WTC11 (cell line): Measurements from ENCODE around the gene CD160. TPM values are rescaled to one million over a fixed set of nuclear protein-coding genes. Genes with fewer than 3 reads are reported as not detected.

ENCODE experiments used
- ATAC-seq: fragments of 200-7000 bp; cut with Tn5 transposase; 2 replicates; pipeline ENCODE4 v1.10.0; 2021; ENCODE audit warnings: mild to moderate bottlenecking, moderate library complexity
- CTCF ChIA-PET: fragments of 300-600 bp; sonication (Branson Sonifier 250); formaldehyde crosslinking; loops from one replicate; lab custom pipeline; 2021; ENCODE audit warnings: antibody characterized with exemption; lab: Charles Lee
- POLR2A ChIA-PET: fragments of 350-600 bp; sonication (Branson Sonifier 250); formaldehyde crosslinking; loops from one replicate; lab custom pipeline; 2021; ENCODE audit warnings: antibody characterized with exemption; lab: Charles Lee
- DNase-seq: peaks from one replicate; pipeline ENCODE4 v3.0.0; 2021; ENCODE audit warnings: low spot score
- H3K27ac Mint-ChIP-seq: 2 replicates; pipeline ENCODE4 v1.8.0; 2021; ENCODE audit warnings: mixed read lengths
- H3K27me3 Mint-ChIP-seq: 2 replicates; pipeline ENCODE4 v1.8.0; 2021; ENCODE audit warnings: low read depth, mild to moderate bottlenecking, moderate library complexity, mixed read lengths
- H3K36me3 Mint-ChIP-seq: 2 replicates; pipeline ENCODE4 v1.8.0; 2021; ENCODE audit warnings: mixed read lengths
- H3K4me1 Mint-ChIP-seq: 2 replicates; pipeline ENCODE4 v1.8.0; 2022; ENCODE audit warnings: mixed read lengths
- H3K4me3 Mint-ChIP-seq: 2 replicates; pipeline ENCODE4 v1.8.0; 2021; ENCODE audit warnings: mild to moderate bottlenecking, moderate library complexity, mixed read lengths
- H3K9me3 Mint-ChIP-seq: 2 replicates; pipeline ENCODE4 v1.8.0; 2021; ENCODE audit warnings: mixed read lengths
- ARID4B ChIP-seq: sonication (generic); formaldehyde crosslinking; IDR thresholded peaks from 2 replicates; pipeline ENCODE4 v1.8.0; 2023; ENCODE audit warnings: missing genetic modification reagents, mild to moderate bottlenecking, borderline replicate concordance
- ATF3 ChIP-seq: sonication (generic); formaldehyde crosslinking; conservative IDR thresholded peaks from 2 replicates; pipeline ENCODE4 v1.8.1; 2022; ENCODE audit warnings: mild to moderate bottlenecking, missing genetic modification reagents
- CBFB ChIP-seq: sonication (generic); formaldehyde crosslinking; IDR thresholded peaks from 2 replicates; pipeline ENCODE4 v1.8.1; 2022; ENCODE audit warnings: mild to moderate bottlenecking, low read depth, missing genetic modification reagents
- CREB1 ChIP-seq: sonication (generic); formaldehyde crosslinking; IDR thresholded peaks from 2 replicates; pipeline ENCODE4 v1.8.0; 2023; ENCODE audit warnings: mild to moderate bottlenecking, missing genetic modification reagents
- E2F4 ChIP-seq: sonication (generic); formaldehyde crosslinking; IDR thresholded peaks from 2 replicates; pipeline ENCODE4 v1.8.1; 2022; ENCODE audit warnings: low read depth, mild to moderate bottlenecking, moderate library complexity, missing genetic modification reagents, borderline replicate concordance
- FOXJ3 ChIP-seq: sonication (generic); formaldehyde crosslinking; IDR thresholded peaks from 2 replicates; pipeline ENCODE4 v1.9.0; 2021; ENCODE audit warnings: missing genetic modification reagents, mild to moderate bottlenecking, borderline replicate concordance
- FOXP1 ChIP-seq: sonication (generic); formaldehyde crosslinking; IDR thresholded peaks from 2 replicates; pipeline ENCODE4 v1.8.0; 2022; ENCODE audit warnings: missing genetic modification reagents, mild to moderate bottlenecking, moderate library complexity, borderline replicate concordance
- FOXP4 ChIP-seq: sonication (generic); formaldehyde crosslinking; IDR thresholded peaks from 2 replicates; pipeline ENCODE4 v1.8.0; 2022; ENCODE audit warnings: mild to moderate bottlenecking, missing genetic modification reagents
- IRF1 ChIP-seq: sonication (generic); formaldehyde crosslinking; IDR thresholded peaks from 2 replicates; pipeline ENCODE4 v1.8.0; 2023; ENCODE audit warnings: missing genetic modification reagents
- JAZF1 ChIP-seq: fragments of 250-450 bp; sonication (Bioruptor Pico); IDR thresholded peaks from 2 replicates; pipeline ENCODE4 v1.9.0; 2021; ENCODE audit warnings: moderate library complexity, mild to moderate bottlenecking, inconsistent platforms
- MAX ChIP-seq: sonication (generic); formaldehyde crosslinking; IDR thresholded peaks from 2 replicates; pipeline ENCODE4 v1.8.0; 2022; ENCODE audit warnings: mild to moderate bottlenecking, missing genetic modification reagents
- NR2C2 ChIP-seq: sonication (generic); formaldehyde crosslinking; IDR thresholded peaks from 2 replicates; pipeline ENCODE4 v1.8.0; 2022; ENCODE audit warnings: mild to moderate bottlenecking, missing genetic modification reagents
- SMAD3 ChIP-seq: sonication (generic); formaldehyde crosslinking; IDR thresholded peaks from 2 replicates; pipeline ENCODE4 v1.8.0; 2022; ENCODE audit warnings: missing genetic modification reagents, mild to moderate bottlenecking, borderline replicate concordance
- TP53 ChIP-seq: sonication (generic); formaldehyde crosslinking; IDR thresholded peaks from 2 replicates; pipeline ENCODE4 v1.8.1; 2023; ENCODE audit warnings: mild to moderate bottlenecking, missing genetic modification reagents
- USF2 ChIP-seq: sonication (generic); formaldehyde crosslinking; IDR thresholded peaks from 2 replicates; pipeline ENCODE4 v1.8.1; 2023; ENCODE audit warnings: mild to moderate bottlenecking, missing genetic modification reagents, moderate library complexity
- ZNF423 ChIP-seq: fragments of 250-450 bp; sonication (Bioruptor Pico); IDR thresholded peaks from 2 replicates; pipeline ENCODE4 v2.1.2; 2022; ENCODE audit warnings: mild to moderate bottlenecking, moderate library complexity
- ZNF425 ChIP-seq: fragments of 250-450 bp; sonication (Bioruptor Pico); conservative IDR thresholded peaks from 2 replicates; pipeline ENCODE4 v1.9.0; 2021; ENCODE audit warnings: mild to moderate bottlenecking
- ZNF532 ChIP-seq: fragments of 250-450 bp; sonication (Bioruptor Pico); IDR thresholded peaks from 2 replicates; pipeline ENCODE4 v1.9.0; 2021; ENCODE audit warnings: mild to moderate bottlenecking, borderline replicate concordance
- total RNA-seq: library from RNA; stranded (reverse); gene quantifications from 3 replicates; pipeline ENCODE4 v1.2.3, GENCODE V29; 2021

Gene CD160
- total RNA-seq, 1 experiment from 2014 or later = not detected

GRCh38 chr1:145708063-145708462 is 11.2 kb upstream of the CD160 start:
- Mint-ChIP-seq H3K27me3 (no peaks in the 10 kb centered on the region; the same call in 1 of the 2 replicates), H3K27ac (no peak overlapping the region), H3K4me1 (peaks cover 16% of the 10 kb centered on the region), H3K4me3 (no peak overlapping the region), H3K9me3 (peaks cover 4% of the 10 kb centered on the region; the same call in 1 of the 2 replicates), H3K36me3 (no peaks in the 10 kb centered on the region)
- POLR2A ChIA-PET = no interaction called here
- CTCF ChIA-PET = interaction anchor here (0.6 to 2.2 kb wide), 2 partner anchors 11 to 13 kb away, joined by 3 to 11 read pairs; no protein-coding TSS in a partner anchor
- TF ChIP-seq USF2 (CRISPR knock-in tag) (no peak), SMAD3 (CRISPR knock-in tag) (no peak), CREB1 (CRISPR knock-in tag) (no peak), MAX (no peak), ZNF423 (CRISPR knock-in tag) (no peak), NR2C2 (no peak), ZNF532 (CRISPR knock-in tag) (no peak), JAZF1 (no peak), ZNF425 (CRISPR knock-in tag) (no peak), ARID4B (CRISPR knock-in tag) (no peak), E2F4 (no peak), IRF1 (no peak), TP53 (no peak), FOXJ3 (CRISPR knock-in tag) (no peak), ATF3 (CRISPR knock-in tag) (no peak), CBFB (CRISPR knock-in tag) (no peak), FOXP4 (no peak), FOXP1 (CRISPR knock-in tag) (no peak)
- DNase-seq = no peak
- peak; percentile 28 for ATAC-seq
